Measurements from ENCODE around the gene MYMK.

Gene MYMK

DNA sequence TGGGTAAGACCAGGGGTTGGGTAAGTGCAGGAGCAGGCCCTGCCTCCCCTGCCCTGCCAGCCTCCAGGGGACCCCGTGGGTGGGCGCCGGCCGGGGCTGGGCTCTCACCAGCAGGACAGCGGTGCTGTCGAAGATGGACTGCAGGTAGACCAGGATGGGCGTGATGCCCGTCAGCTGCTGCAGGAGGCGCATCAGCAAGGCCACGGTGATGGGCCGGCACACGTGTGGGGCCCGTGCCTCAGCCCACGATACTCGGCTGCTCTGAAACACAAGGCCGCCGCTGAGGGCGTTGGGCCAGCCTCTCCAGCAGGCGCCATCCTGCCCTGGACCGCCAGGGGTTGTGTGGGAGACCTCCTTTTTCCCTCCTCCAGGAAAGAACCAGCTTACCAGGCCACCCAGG, 49.9 kb downstream of the MYMK start:
- DNase-seq (ENCODE audit: low read depth) = no peak
- H3K4me3 ChIP-seq (ENCODE audit: low read length) = no peak overlapping the region

DNA sequence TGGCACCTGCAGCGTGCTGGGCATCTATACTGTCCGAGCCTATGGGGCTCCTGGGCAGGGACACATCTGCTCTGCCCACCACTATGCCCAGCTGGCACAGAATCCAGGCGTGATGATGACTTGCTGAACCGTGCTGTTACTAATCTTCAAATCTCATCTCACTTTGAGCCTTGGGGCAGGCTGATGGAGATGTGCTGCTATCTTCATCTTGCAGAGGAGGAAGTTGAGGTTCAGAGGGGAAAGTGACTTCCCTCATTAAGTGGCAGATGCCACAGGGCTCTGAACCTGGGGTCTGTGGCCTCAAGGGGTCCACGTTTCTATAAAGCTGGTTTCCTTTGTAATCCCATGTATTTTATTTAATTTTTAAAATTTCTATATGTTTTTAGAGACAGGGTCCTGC, 50.5 kb downstream of the MYMK start:
- TF ChIP-seq, protein P1, sequence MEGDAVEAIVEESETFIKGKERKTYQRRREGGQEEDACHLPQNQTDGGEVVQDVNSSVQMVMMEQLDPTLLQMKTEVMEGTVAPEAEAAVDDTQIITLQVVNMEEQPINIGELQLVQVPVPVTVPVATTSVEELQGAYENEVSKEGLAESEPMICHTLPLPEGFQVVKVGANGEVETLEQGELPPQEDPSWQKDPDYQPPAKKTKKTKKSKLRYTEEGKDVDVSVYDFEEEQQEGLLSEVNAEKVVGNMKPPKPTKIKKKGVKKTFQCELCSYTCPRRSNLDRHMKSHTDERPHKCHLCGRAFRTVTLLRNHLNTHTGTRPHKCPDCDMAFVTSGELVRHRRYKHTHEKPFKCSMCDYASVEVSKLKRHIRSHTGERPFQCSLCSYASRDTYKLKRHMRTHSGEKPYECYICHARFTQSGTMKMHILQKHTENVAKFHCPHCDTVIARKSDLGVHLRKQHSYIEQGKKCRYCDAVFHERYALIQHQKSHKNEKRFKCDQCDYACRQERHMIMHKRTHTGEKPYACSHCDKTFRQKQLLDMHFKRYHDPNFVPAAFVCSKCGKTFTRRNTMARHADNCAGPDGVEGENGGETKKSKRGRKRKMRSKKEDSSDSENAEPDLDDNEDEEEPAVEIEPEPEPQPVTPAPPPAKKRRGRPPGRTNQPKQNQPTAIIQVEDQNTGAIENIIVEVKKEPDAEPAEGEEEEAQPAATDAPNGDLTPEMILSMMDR (IDR thresholded peaks at IDR 0.05; ENCODE audit: insufficient read depth, low read depth, low read length, missing control alignments) = no peak
- no peak overlapping the region for H3K4me3 ChIP-seq (ENCODE audit: low read length)
- no peak for DNase-seq (ENCODE audit: low read depth)

More for the DNA sequence above, 49.9 kb downstream of the MYMK start:
- TF ChIP-seq, protein P1 (IDR thresholded peaks at IDR 0.05; ENCODE audit: insufficient read depth, low read depth, low read length, missing control alignments) = no peak

DNA sequence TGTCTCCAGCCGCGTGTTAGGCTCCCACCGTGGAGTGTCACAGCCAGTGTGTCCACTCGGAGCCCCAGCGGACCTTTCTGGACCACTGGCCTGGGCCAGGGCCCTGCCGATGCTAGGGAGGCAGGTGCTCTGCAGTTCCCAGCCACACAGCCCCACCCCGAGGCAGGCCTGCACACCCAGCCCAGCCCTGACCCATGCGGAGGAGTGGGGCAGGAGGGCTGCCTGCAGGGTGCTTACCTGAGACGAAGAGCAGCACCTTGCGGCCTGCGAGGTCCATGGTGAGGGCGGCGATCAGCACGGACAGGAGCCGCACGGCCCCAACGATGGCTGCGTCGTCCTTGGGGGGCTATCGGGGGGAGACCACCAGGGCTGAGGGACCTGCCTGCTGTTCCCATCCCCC, 51.0 kb downstream of the MYMK start:
- no peak overlapping the region for H3K4me3 ChIP-seq (ENCODE audit: low read length)
- DNase-seq (ENCODE audit: low read depth) = no peak
- TF ChIP-seq, protein P1 (IDR thresholded peaks at IDR 0.05; ENCODE audit: insufficient read depth, low read depth, low read length, missing control alignments) = no peak

DNA sequence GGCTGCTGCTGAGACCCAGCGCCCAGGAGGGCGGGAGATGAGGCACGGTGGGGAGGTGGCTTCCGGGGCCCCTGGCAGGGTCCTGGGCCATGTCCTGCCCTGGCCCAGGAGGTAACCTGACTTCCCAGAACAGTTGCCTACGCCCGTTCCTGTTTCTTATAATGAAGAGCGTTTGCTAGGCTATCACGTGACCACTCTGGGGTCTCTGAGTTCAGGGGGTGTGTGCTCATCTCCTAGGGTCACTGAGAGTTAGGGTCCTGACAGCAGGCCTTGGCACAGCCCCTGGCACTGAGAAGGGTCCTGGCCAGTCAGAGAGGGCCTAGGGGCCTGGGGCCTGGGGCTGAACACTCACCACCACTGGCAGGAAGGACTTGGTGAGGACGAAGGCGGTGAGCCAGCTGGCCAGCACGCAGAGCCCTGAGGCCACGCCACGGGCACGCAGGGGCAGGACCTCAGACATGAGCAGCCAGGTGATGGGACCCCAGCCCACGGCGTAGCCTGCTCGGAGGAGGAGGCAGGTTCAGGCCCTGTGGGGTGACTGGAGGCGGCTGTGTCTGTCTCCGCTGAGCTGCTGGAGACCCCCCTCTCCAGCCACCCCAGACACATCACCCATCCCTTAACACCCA, 51.9 kb downstream of the MYMK start:
- DNase-seq (ENCODE audit: low read depth) = no peak
- no peak overlapping the region for H3K4me3 ChIP-seq (ENCODE audit: low read length)
- TF ChIP-seq, protein P1 (IDR thresholded peaks at IDR 0.05; ENCODE audit: insufficient read depth, low read depth, low read length, missing control alignments) = no peak

DNA sequence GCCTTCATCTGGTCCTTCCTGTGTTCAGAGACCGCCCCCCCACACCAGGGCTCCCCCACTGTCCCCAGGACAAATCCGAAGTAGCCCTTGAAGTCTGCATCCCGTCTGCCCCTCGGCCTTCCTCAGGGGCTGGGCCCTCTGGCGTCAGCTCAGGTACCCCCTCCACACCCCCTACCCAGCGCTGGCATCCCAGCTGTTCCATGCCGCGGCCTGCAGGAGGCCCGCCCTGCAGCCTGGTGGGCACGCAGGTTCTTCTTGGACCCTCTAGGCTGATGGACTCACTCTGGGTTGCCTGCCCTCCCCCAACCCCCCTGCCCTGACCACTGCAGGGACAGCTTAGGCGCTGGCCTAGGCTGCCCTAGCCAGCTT, 52.5 kb downstream of the MYMK start:
- H3K4me3 ChIP-seq (ENCODE audit: low read length) = no peak overlapping the region
- TF ChIP-seq, protein P1 (IDR thresholded peaks at IDR 0.05; ENCODE audit: insufficient read depth, low read depth, low read length, missing control alignments) = no peak
- DNase-seq (ENCODE audit: low read depth) = no peak

- no peak overlapping the region for H3K4me3 ChIP-seq (ENCODE audit: low read length)
These were observed 53.0 kb downstream of the MYMK start for GRCh38 chr9:133471551-133472276.

More at GRCh38 chr9:133471551-133472276, 53.0 kb downstream of the MYMK start:
- DNase-seq (ENCODE audit: low read depth) = no peak
- TF ChIP-seq, protein P1 (IDR thresholded peaks at IDR 0.05; ENCODE audit: insufficient read depth, low read depth, low read length, missing control alignments) = no peak
